IMR-90 (cell line): Measurements from ENCODE around the gene RHOXF1.
A peak's percentile ranks its signal among the peaks of the same experiment; 100 is the strongest.

Experiments
- CEBPB ChIP-seq: IDR thresholded peaks from 2 replicates; pipeline ENCODE4 v1.6.1; 2012; ENCODE audit warnings: low read depth, low read length, improper control_type of control experiment
- CHD1 ChIP-seq: IDR thresholded peaks from 2 replicates; pipeline ENCODE4 v1.6.1; 2012; ENCODE audit warnings: low read depth, low read length, improper control_type of control experiment
- FOS ChIP-seq: fragments of 150-350 bp; IDR thresholded peaks from 2 replicates; pipeline ENCODE4 v1.6.1; 2016; ENCODE audit warnings: low read depth, low read length
- MAZ ChIP-seq: IDR thresholded peaks from 2 replicates; pipeline ENCODE4 v1.6.1; 2012; ENCODE audit warnings: low read depth, mild to moderate bottlenecking, low read length, improper control_type of control experiment, moderate library complexity, borderline replicate concordance
- MXI1 ChIP-seq: IDR thresholded peaks from 2 replicates; pipeline ENCODE4 v1.6.1; 2012; ENCODE audit warnings: low read depth, mild to moderate bottlenecking, low read length, moderate library complexity, borderline replicate concordance
- POLR2A ChIP-seq: IDR thresholded peaks from 2 replicates; pipeline ENCODE4 v1.6.1; 2012; ENCODE audit warnings: mild to moderate bottlenecking, low read depth, low read length
- RAD21 ChIP-seq: IDR thresholded peaks from 2 replicates; pipeline ENCODE4 v1.6.1; 2012; ENCODE audit warnings: low read length, improper control_type of control experiment
- RCOR1 ChIP-seq: IDR thresholded peaks from 2 replicates; pipeline ENCODE4 v1.6.1; 2012; ENCODE audit warnings: mild to moderate bottlenecking, low read length, improper control_type of control experiment; ENCODE audit not compliant: insufficient replicate concordance
- RFX5 ChIP-seq: IDR thresholded peaks from 2 replicates; pipeline ENCODE4 v1.8.0; 2012; ENCODE audit warnings: low read depth, mild to moderate bottlenecking, low read length, moderate library complexity
- SMC3 ChIP-seq: fragments of 150-350 bp; IDR thresholded peaks from 2 replicates; pipeline ENCODE4 v1.6.1; 2016; ENCODE audit warnings: low read depth, mild to moderate bottlenecking, antibody characterized with exemption, low read length, moderate library complexity
- USF2 ChIP-seq: fragments of 150-350 bp; IDR thresholded peaks from 2 replicates; pipeline ENCODE4 v1.6.1; 2017; ENCODE audit warnings: mild to moderate bottlenecking, antibody characterized with exemption, low read length, low read depth
- TF ChIP-seq, protein P1 (sequence below): conservative IDR thresholded peaks from 2 replicates; pipeline ENCODE4 v1.5.1; 2012; ENCODE audit warnings: mild to moderate bottlenecking, low read depth, low read length, improper control_type of control experiment
- TF ChIP-seq, protein P2 (sequence below): fragments of 150-350 bp; IDR thresholded peaks from 2 replicates; pipeline ENCODE4 v1.6.1; 2016; ENCODE audit warnings: low read depth, mild to moderate bottlenecking, low read length, moderate library complexity, borderline replicate concordance

DNA sequence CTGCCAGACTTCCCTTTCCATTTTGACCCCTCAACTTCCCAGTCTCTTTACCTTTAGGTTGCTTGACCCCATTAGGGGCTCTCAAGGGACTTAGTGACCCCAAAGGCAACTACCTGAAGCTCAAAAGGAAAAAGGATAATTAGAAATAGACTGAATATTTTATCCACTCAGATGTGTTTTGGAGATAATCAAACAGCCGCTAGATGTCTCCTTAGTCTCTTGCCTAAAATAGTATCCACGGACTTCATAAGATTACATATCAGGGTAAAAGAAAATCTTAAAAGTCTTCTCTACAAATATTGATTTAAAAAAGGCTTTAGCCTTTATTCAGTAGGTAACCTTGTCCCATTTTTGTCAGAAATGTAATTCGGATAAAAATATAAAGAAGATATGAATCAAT, 21.7 kb upstream of the RHOXF1 start:
- TF ChIP-seq POLR2A (no peak), RFX5 (no peak), RCOR1 (no peak), USF2 (no peak), FOS (no peak), MAZ (no peak), MXI1 (no peak), CHD1 (no peak), SMC3 (no peak), CEBPB (no peak), RAD21 (no peak)
- TF ChIP-seq, protein P1, sequence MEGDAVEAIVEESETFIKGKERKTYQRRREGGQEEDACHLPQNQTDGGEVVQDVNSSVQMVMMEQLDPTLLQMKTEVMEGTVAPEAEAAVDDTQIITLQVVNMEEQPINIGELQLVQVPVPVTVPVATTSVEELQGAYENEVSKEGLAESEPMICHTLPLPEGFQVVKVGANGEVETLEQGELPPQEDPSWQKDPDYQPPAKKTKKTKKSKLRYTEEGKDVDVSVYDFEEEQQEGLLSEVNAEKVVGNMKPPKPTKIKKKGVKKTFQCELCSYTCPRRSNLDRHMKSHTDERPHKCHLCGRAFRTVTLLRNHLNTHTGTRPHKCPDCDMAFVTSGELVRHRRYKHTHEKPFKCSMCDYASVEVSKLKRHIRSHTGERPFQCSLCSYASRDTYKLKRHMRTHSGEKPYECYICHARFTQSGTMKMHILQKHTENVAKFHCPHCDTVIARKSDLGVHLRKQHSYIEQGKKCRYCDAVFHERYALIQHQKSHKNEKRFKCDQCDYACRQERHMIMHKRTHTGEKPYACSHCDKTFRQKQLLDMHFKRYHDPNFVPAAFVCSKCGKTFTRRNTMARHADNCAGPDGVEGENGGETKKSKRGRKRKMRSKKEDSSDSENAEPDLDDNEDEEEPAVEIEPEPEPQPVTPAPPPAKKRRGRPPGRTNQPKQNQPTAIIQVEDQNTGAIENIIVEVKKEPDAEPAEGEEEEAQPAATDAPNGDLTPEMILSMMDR, result 0 out of 2 replicates have a peak, but pooled peaks have one; percentile 3
- TF ChIP-seq, protein P2, sequence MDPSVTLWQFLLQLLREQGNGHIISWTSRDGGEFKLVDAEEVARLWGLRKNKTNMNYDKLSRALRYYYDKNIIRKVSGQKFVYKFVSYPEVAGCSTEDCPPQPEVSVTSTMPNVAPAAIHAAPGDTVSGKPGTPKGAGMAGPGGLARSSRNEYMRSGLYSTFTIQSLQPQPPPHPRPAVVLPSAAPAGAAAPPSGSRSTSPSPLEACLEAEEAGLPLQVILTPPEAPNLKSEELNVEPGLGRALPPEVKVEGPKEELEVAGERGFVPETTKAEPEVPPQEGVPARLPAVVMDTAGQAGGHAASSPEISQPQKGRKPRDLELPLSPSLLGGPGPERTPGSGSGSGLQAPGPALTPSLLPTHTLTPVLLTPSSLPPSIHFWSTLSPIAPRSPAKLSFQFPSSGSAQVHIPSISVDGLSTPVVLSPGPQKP, result no peak
